GM12878 (cell line): ENCODE data around the gene CSF3R.

Experiments
- CBFB ChIP-seq: IDR thresholded peaks from 2 replicates; pipeline ENCODE4 v1.6.1; 2016; ENCODE audit warnings: antibody characterized with exemption, low read depth
- CBX5 ChIP-seq: sonication (generic); IDR thresholded peaks from 2 replicates; pipeline ENCODE4 v1.6.1; 2016; ENCODE audit warnings: low read depth, moderate library complexity, mild to moderate bottlenecking, inconsistent platforms
- GABPA ChIP-seq: IDR thresholded peaks from 2 replicates; pipeline ENCODE4 v1.6.1; 2014; ENCODE audit warnings: antibody characterized with exemption, low read depth, mild to moderate bottlenecking, inconsistent platforms
- MAX ChIP-seq: IDR thresholded peaks from 2 replicates; pipeline ENCODE4 v1.6.1; 2012; ENCODE audit warnings: low read depth, low read length, improper control_type of control experiment
- SUZ12 ChIP-seq: fragments of 200-600 bp; sonication (generic); IDR thresholded peaks from one replicate; pipeline ENCODE4 v1.6.1; 2018; ENCODE audit warnings: antibody characterized with exemption, mild to moderate bottlenecking; ENCODE audit not compliant: unreplicated experiment
- TCF12 ChIP-seq: IDR thresholded peaks from 2 replicates; pipeline ENCODE4 v1.6.1; 2011; ENCODE audit warnings: low read depth, mild to moderate bottlenecking, low read length
- YY1 ChIP-seq: IDR thresholded peaks from 2 replicates; pipeline ENCODE4 v1.6.1; 2011; ENCODE audit warnings: low read depth, mild to moderate bottlenecking, low read length
- ZBED1 ChIP-seq: IDR thresholded peaks from 2 replicates; pipeline ENCODE4 v1.6.1; 2016; ENCODE audit warnings: borderline replicate concordance
- TF ChIP-seq, protein P1 (sequence below): IDR thresholded peaks from 2 replicates; pipeline ENCODE4 v1.6.1; 2012; ENCODE audit warnings: mild to moderate bottlenecking, low read depth, low read length
- TF ChIP-seq, protein P2 (sequence below), 3 experiments: IDR thresholded peaks in 2 of 3; conservative IDR thresholded peaks in 1 of 3; 2 replicates each; pipeline ENCODE4 v1.5.1; 2011; ENCODE audit warnings: low read depth in 3 of 3, low read length in 3 of 3, mild to moderate bottlenecking in 3 of 3, control low read depth in 2 of 3, moderate library complexity in 2 of 3, inconsistent platforms in 1 of 3, mixed read lengths in 1 of 3; ENCODE audit not compliant: control insufficient read depth in 2 of 3, insufficient read depth in 1 of 3; ENCODE audit errors: extremely low read depth in 1 of 3

- no peak for TF ChIP-seq CBFB
- no peak for TF ChIP-seq MAX
- TF ChIP-seq SUZ12: no peak
- TF ChIP-seq ZBED1: no peak
- TF ChIP-seq, protein P1, sequence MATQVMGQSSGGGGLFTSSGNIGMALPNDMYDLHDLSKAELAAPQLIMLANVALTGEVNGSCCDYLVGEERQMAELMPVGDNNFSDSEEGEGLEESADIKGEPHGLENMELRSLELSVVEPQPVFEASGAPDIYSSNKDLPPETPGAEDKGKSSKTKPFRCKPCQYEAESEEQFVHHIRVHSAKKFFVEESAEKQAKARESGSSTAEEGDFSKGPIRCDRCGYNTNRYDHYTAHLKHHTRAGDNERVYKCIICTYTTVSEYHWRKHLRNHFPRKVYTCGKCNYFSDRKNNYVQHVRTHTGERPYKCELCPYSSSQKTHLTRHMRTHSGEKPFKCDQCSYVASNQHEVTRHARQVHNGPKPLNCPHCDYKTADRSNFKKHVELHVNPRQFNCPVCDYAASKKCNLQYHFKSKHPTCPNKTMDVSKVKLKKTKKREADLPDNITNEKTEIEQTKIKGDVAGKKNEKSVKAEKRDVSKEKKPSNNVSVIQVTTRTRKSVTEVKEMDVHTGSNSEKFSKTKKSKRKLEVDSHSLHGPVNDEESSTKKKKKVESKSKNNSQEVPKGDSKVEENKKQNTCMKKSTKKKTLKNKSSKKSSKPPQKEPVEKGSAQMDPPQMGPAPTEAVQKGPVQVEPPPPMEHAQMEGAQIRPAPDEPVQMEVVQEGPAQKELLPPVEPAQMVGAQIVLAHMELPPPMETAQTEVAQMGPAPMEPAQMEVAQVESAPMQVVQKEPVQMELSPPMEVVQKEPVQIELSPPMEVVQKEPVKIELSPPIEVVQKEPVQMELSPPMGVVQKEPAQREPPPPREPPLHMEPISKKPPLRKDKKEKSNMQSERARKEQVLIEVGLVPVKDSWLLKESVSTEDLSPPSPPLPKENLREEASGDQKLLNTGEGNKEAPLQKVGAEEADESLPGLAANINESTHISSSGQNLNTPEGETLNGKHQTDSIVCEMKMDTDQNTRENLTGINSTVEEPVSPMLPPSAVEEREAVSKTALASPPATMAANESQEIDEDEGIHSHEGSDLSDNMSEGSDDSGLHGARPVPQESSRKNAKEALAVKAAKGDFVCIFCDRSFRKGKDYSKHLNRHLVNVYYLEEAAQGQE: no peak
- no peak for TF ChIP-seq GABPA
- no peak for TF ChIP-seq YY1
- TF ChIP-seq CBX5: no peak
- TF ChIP-seq TCF12: no peak
- TF ChIP-seq, protein P2, sequence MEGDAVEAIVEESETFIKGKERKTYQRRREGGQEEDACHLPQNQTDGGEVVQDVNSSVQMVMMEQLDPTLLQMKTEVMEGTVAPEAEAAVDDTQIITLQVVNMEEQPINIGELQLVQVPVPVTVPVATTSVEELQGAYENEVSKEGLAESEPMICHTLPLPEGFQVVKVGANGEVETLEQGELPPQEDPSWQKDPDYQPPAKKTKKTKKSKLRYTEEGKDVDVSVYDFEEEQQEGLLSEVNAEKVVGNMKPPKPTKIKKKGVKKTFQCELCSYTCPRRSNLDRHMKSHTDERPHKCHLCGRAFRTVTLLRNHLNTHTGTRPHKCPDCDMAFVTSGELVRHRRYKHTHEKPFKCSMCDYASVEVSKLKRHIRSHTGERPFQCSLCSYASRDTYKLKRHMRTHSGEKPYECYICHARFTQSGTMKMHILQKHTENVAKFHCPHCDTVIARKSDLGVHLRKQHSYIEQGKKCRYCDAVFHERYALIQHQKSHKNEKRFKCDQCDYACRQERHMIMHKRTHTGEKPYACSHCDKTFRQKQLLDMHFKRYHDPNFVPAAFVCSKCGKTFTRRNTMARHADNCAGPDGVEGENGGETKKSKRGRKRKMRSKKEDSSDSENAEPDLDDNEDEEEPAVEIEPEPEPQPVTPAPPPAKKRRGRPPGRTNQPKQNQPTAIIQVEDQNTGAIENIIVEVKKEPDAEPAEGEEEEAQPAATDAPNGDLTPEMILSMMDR (IDR thresholded peaks at IDR 0.05 in 2 of 3, conservative IDR thresholded peaks at IDR 0.05 in 1 of 3; ENCODE audit: control insufficient read depth in 2 of 3, extremely low read depth in 1 of 3, insufficient read depth in 1 of 3, low read depth in 3 of 3, low read length in 3 of 3): no peak
Observed at GRCh38 chr1:36480161-36480560, 2.6 kb downstream of the CSF3R start.
